HG03558 (cell line): ENCODE results near the gene XRCC3.
"Not testable (repeated sequence)": the region's sequence is repeated elsewhere in the genome, so short reads cannot be mapped to it uniquely, and the experiment has no call there.

Experiments
- ATAC-seq: cut with Tn5 transposase; IDR thresholded peaks from one replicate; pipeline ENCODE4 v1.9.1; 2021; ENCODE audit warnings: moderate number of reproducible peaks; ENCODE audit not compliant: unreplicated experiment; ENCODE audit errors: extremely low read depth

The XRCC3 gene

GRCh38 chr14:103679351-103679750, 35.9 kb downstream of the XRCC3 start:
- no peak for ATAC-seq

- no peak for ATAC-seq
These were observed 38.2 kb downstream of the XRCC3 start for GRCh38 chr14:103676881-103677675.

DNA sequence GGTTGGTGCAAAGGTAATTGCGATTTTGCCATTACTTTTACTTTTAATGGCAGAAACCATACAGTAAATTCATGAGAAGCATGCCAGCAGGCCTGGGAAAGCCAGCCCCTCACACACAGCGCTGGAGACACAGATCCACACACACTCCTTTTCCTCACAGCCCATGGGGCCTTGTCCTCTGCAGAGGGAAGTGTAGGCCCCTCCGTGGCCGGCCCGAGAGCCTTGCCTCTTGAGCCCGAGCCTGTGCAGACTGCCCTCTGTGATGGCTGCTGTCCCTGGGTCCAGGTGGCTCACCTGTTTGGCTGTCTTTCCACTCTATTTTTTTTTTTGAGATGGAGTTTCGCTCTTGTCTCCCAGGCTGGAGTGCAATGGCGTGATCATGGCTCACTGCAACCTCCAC, 39.3 kb downstream of the XRCC3 start:
- ATAC-seq, result no peak

GRCh38 chr14:103671911-103672310, 43.3 kb downstream of the XRCC3 start:
- ATAC-seq, result no peak

GRCh38 chr14:103669370-103669769, 45.9 kb downstream of the XRCC3 start:
- ATAC-seq, result no peak

GRCh38 chr14:103668117-103668516, 47.1 kb downstream of the XRCC3 start:
- ATAC-seq, result no peak

DNA sequence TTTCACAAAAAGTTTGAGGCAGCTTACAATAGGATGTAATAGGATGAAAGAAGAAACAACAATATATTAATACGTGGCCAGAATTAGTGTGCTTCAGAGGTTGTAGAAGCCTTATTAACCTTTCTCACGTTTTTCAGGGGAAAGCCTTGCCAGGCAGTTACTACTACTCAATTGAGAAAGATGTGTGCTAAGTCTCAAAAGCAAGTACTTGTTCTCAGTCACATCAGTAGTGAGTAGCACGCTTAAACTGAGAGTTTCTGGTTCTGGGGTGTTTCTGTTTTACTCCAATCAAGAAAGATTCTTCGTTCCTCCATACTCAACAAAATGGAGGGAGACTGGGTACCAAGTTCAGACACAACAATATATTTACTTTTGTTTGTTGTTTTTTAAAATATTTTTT, 47.6 kb downstream of the XRCC3 start:
- no peak for ATAC-seq

GRCh38 chr14:103663506-103663905, 51.7 kb downstream of the XRCC3 start:
- ATAC-seq, result no peak

- ATAC-seq, result no peak
These were observed 52.7 kb downstream of the XRCC3 start for GRCh38 chr14:103662591-103662990.

DNA sequence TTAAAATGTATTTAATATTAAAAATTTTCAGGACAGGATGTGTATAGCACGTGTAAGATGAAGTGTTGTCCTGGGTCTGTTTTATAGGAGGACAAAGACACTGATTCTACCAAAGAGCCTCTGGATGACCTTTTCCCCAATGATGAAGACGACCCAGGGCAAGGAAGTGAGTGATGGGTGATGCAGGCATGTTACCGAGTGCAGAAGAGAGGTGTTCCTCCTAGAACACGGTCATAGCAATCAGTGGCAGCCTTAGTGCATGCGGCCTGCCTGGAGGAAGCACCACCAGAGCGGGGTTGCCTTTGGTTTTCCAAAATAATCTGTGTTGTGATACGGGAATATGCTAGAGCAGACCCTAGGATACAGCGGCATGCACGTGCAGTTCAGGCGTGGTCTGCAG, 53.2 kb downstream of the XRCC3 start:
- no peak for ATAC-seq

DNA sequence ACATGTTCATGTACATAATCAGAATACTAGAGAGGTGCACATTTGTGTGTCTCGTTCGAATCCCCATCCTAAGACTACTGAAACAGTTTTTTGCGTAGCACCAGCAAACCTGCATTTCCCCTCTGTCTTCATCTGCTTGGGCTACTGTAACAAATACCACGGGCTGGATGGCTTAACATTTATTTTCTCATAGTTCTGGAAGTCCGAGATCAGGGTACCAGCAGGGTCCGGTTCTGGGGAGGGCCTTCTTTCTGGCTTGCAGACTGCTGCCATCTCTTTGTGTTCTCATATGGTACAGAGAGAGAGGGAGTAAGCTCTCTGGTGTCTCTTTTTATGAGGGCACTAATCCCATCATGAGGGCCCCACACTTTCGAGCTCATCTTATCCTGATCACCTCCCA, 55.6 kb downstream of the XRCC3 start:
- ATAC-seq, result no peak

GRCh38 chr14:103657471-103657870, 57.8 kb downstream of the XRCC3 start:
- no peak for ATAC-seq

DNA sequence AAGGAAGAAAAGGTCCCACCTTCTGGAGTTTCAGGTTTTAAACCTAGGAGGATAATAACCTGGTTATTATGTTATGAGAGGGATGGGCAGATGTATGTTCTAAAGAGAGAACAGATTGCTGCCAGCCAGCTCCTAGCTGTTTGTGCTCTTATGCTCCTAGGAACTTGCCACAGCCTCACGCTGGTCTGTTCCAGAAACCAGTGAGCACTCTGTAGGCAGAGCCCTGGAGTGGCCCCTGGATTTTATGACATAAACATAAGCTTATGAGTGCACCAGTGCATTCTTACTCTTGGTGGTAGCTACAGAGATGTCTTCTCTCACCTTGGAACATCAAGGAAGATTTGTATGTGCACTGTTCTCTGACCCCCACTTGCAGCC, 58.5 kb downstream of the XRCC3 start:
- ATAC-seq, result no peak

- ATAC-seq, result no peak
These were observed 59.1 kb downstream of the XRCC3 start for GRCh38 chr14:103656031-103656755.

- no peak for ATAC-seq
These were observed 60.6 kb downstream of the XRCC3 start for GRCh38 chr14:103654619-103655018.

- ATAC-seq, result no peak
These were observed 61.4 kb downstream of the XRCC3 start for GRCh38 chr14:103653805-103654204.

DNA sequence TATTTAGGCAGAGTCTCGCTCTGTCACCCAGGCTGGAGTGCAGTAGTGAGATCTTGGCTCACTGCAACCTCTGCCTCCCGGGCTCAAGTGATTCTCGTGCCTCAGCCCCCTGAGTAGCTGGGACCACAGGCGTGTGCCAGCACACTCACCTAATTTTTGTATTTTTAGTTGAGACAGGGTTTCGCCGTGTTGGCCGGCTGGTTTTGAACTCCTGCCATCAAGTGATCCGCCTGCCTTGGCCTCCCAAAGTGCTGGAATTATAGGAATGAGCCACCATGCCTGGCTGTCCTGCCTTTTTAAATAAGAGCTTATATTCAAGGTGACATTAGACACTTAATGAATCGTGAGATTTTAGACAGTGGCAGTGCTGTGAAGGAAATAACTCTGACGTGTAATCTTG, 61.9 kb downstream of the XRCC3 start:
- ATAC-seq, result not testable (repeated sequence)

DNA sequence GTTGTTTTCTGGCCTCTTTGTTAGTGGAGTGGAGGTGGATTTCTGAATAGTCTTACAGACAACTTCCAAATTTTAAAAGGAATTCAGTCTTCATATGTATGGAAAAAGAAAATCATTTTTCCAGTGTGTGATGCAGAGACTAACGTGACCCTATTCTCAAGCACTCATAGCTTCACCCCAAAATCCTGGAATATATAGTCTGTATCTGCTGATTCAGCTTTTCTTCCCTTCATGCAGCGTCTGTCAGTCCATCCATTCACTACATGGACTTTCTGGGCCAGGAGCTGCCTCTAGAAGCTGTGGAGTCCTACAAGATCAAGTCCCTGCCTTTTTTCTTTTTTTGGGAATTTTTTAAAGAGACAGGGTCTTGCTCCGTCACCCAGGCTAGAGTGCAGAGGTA, 62.4 kb downstream of the XRCC3 start:
- ATAC-seq, result no peak

DNA sequence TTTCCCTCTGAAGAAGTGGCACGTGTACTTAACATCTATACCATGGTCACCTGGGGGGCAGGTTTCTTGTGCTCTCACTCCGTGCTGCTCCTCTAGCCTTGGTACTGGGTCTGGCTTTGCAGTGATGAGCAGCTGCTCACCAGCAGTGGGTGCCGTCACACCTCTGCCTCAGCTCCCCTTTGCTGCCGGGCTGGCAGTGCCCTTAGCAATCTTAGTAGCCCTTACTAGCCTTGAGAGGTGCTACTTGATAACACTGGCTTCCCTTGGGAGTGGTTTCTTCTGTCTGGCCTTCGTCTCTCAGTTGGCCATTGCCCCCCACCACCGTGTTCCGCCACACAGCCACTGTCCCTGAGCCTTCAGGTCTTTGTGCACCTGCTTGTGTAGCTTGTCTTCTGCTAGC, 63.7 kb downstream of the XRCC3 start:
- no peak for ATAC-seq

DNA sequence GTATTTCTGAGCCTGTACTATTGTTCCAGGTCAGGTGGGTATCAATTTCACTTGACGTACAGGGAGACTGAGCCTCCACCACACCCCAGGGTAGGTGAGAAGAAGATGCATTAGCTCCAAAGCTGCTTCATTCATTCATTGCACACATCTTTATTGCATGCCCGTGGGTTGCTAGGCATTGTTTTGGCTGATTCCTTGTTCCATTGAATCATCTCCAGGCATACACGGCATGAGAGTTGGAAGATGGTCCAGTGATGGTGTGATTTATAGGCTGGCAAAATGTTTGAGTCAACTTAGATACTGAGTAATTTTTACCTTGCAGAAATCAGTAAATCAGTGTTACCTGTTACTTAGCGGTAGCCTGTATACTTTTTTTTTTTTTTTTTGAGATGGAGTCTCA, 65.0 kb downstream of the XRCC3 start:
- ATAC-seq, result no peak

- no peak for ATAC-seq
These were observed 66.2 kb downstream of the XRCC3 start for GRCh38 chr14:103649001-103649400.
